DLD1 (cell line): ENCODE data around the gene OR1K1.
"Not testable (repeated sequence)": the region's sequence is repeated elsewhere in the genome, so short reads cannot be mapped to it uniquely, and the experiment has no call there.

Experiments
- in situ Hi-C: cut with HindIII; loops from 2 replicates; pipeline ENCODE4 v1.10.0; 2017; ENCODE audit warnings: low sequenced_read_pairs

The OR1K1 gene

GRCh38 chr9:122810306-122810946, 10.5 kb downstream of the OR1K1 start:
- in situ Hi-C loops: no loop called here

GRCh38 chr9:122812736-122813135, 12.8 kb downstream of the OR1K1 start:
- in situ Hi-C loops: no loop called here

DNA sequence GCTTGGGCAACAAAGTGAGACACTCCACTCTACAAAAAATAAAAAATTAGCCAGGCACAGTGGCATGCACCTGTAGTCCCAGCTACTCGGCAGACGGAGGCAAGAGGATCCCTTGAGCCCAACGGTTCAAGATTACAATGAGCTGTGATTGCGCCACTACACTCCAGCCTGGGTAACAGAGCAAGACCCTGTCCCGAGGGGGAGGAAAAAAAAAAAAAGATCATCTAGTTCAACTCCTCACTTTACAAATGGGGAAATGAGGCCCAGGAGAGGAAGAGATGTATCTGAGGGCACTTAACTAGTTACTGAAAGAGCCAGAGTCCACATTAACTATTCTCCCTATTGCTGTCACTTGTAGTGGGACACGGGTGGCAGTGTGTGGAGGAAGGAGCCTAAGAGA, 14.6 kb downstream of the OR1K1 start:
- in situ Hi-C loops: no loop called here

GRCh38 chr9:122815544-122815943, 15.6 kb downstream of the OR1K1 start:
- in situ Hi-C loops: no loop called here

- in situ Hi-C loops: no loop called here
Measured at GRCh38 chr9:122816163-122816867, 16.4 kb downstream of the OR1K1 start.

- in situ Hi-C loops: no loop called here
Measured at GRCh38 chr9:122819326-122819725, 19.4 kb downstream of the OR1K1 start.

GRCh38 chr9:122819791-122820489, 20.0 kb downstream of the OR1K1 start:
- in situ Hi-C loops: no loop called here

DNA sequence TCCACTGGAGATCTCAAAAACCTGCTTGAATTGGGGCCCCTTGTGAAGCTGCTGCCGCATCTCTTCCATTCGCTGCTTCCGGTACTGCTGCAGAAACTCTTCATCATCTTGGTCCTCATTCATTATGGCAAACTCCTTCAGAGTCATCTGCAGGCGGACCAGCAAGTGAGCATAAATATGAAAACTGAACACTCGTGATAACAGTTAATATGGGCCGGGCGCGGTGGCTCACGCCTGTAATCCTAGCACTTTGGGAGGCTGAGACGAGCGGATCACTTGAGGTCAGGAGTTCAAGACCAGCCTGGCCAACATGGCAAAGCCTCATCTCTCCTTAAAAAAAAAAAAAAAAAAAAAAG, 20.5 kb downstream of the OR1K1 start:
- in situ Hi-C loops: no loop called here

DNA sequence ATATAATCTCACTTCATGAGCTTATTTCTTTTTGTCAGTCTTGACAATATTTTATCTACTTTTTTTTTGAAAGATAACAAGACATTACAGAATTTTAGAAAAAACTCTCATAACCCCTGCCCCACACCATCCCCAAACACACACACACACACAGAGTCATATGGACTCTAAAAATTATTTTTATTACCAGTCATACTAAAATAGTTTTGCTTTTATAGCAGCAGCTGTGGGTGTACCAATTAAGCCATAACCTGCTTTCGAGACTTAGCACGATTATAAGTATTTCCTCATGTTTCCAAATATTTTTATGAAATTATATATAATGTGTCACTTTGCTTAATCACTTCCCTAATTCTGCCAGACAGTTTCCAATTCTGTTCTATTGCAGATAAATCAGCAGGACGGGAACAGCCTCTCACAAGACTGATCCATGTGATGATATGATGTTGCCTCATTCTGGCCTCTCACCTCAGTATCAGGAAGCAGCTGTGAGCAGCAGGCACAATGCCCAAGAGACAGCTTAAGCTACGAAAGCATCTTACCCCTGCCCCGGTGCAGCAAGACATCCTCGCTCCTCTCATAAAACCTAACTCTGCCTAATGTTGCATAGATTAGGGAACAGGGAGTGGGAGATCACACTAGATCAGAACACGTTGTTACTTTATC, 21.5 kb downstream of the OR1K1 start:
- in situ Hi-C loops: no loop called here

- in situ Hi-C loops: no loop called here
Measured at GRCh38 chr9:122822056-122822455, 22.1 kb downstream of the OR1K1 start.

DNA sequence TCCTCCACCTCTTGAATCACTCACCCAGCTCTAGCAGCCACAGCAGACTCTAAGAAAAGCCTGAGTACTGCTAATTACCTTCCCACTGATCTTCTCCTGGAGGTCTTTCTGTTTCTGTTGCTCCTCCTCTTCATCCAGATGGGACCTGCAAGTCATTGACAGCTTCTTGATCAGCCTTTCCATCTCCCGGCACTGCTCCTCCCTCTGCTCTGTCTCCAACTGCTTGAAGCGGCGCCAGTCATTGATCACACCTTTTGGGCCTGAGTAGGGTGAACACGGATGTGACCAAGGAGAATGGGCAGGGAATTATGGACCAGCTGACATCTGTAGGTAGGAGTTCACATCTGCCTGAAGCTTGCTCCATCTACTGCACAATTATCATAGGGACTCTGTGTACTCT, 23.0 kb downstream of the OR1K1 start:
- in situ Hi-C loops: no loop called here

- in situ Hi-C loops: no loop called here
Measured at GRCh38 chr9:122827761-122828093, 27.8 kb downstream of the OR1K1 start.

GRCh38 chr9:122828965-122829284, 29.0 kb downstream of the OR1K1 start:
- in situ Hi-C loops: not testable (repeated sequence)

GRCh38 chr9:122832194-122832593, 32.3 kb downstream of the OR1K1 start:
- in situ Hi-C loops: no loop called here

DNA sequence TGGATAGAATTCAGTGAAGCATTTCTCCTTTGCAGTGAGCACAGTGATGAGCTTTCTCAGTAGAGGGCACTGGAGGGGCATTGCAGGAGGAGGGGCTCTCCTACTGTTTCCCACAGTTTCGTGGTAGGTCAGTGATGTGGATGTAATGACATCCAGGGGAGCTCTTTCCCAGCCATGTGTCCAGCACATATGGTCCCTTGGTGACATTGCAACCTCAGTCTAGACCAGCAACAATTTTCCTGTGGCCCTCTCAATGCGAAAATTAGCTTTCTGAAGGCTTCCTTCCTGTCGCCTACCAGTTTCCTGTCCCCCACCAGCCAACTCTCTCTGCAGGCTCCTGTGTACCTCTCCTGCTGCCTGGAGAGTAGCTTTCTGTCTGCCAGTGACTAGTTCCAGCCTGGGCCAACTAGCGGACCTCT, 35.4 kb downstream of the OR1K1 start:
- in situ Hi-C loops: no loop called here

DNA sequence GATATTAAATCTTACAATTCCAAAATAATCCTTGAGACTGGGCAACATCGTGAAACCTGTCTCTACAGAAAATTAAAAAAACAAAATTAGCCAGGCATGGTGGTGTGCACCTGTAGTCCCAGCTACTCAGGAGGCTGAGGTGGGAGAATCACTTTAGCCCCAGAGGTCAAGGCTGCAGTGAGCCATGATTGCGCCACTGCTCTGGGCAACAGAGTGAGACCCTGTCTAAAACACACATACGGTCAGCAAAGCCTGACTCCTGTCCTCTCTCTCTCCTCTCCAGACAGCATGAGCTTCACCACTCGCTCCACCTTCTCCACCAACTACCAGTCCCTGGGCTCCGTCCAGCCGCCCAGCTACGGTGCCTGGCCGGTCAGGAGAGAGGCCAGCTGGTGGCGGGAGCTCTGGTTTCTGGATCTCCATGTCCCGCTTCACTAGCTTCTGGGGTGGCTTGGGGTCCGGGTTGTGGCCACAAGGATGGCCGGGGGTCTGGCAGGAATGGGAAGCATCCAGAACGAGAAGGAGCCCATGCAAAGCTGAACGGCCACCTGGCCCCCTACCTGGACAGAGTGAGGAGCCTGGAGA, 37.4 kb downstream of the OR1K1 start:
- in situ Hi-C loops: no loop called here

GRCh38 chr9:122838441-122838840, 38.5 kb downstream of the OR1K1 start:
- in situ Hi-C loops: not testable (repeated sequence)

- in situ Hi-C loops: no loop called here
Measured at GRCh38 chr9:122841501-122841900, 41.6 kb downstream of the OR1K1 start.

GRCh38 chr9:122844137-122844536, 44.2 kb downstream of the OR1K1 start:
- in situ Hi-C loops: no loop called here

- in situ Hi-C loops: no loop called here
Measured at GRCh38 chr9:122845116-122845515, 45.2 kb downstream of the OR1K1 start.

DNA sequence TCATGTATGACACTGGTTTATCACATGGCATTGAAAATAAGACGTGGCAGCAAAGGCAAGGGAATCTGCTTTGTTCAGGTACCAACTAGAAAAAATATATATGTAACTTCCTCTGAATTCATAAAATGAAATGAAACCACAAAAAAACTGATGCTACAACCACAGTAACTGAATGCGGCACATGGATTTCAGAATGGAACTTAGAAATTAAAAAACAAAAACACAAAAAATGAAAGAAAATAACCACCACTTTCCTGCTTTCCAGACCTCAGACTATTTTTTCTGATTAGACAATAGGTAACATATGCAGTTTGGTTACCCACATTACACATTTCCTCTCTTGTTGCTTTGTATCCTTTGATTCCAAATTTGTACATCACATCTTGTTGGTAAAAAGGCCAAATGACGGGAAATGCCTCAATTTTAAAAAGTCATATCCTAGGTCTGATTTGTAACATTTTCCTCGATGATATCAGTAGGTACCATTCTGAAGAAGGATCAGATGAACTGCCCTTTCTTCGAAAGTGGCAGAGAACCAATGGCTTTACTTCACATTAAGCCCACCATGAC, 46.5 kb downstream of the OR1K1 start:
- in situ Hi-C loops: no loop called here
